GM19463 (cell line): Measurements from ENCODE around the gene SLC15A5.
A peak's percentile ranks its signal among the peaks of the same experiment; 100 is the strongest.

Experiments used
- ATAC-seq: cut with Tn5 transposase; IDR thresholded peaks from one replicate; pipeline ENCODE4 v1.9.1; 2021; ENCODE audit warnings: mild to moderate bottlenecking, moderate library complexity; ENCODE audit not compliant: unreplicated experiment

SLC15A5 gene

DNA sequence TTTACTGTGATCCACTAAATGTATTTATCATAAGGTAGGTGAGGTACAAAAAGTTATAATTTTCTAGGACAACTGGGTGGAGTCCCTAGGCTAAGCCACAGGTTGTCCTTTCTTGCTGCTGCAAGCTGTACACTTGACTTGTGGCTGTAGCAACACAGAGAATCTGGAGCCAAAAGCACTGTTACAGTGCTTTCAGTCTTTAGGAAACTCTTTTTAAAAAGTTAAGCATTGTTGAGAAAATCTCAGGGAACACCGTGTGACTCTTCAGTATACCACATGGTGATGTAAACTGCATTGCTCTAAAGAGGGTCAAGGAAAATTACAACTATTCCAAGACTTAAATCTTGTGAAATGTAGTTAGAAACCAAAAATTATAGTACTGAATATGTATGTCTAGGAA lies 11.4 kb downstream of the SLC15A5 start:
- no peak for ATAC-seq

DNA sequence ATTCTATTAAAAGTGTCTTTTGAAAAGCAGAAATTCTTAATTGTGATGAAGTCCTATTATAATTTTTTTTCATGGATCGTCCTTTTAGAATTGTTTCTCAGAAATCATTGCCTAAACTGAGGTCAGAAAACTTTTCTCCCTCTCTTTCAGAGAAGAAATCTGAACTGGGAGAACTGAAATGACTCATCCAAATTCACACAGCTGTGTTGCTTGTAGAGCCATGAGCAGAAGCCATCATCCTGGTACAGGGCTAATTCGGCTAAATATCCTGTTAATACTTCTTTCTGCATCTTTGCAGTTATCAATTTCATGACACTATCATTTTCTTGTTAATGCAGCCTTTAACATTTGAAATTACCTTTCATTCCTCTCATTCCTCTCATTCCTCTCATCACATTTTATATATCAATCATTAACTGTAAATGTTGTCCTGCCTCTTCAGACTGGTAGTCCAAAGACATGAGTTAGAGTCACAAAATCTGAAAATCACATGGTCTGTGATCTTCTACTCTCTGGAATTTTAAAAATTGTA lies 15.5 kb downstream of the SLC15A5 start:
- ATAC-seq: no peak

DNA sequence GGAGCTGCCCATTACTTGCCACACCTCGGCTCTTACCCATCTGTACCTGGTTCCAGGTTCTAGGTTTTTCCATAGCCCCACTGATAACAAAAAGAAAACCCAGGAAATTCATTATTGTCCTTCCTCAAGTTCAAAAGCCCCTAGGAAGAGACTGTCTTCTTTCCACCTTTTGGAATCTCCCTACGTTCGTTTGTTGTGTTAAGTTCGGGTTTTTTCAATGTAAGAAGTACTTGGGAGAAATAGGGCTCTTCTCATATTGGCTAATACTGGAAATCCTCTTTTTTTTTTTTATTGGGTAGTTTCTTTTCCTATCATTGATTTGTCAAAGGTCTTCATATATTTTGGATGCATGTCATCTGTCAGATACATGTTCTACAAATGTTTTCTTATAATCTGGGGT lies 17.3 kb downstream of the SLC15A5 start:
- no peak for ATAC-seq

DNA sequence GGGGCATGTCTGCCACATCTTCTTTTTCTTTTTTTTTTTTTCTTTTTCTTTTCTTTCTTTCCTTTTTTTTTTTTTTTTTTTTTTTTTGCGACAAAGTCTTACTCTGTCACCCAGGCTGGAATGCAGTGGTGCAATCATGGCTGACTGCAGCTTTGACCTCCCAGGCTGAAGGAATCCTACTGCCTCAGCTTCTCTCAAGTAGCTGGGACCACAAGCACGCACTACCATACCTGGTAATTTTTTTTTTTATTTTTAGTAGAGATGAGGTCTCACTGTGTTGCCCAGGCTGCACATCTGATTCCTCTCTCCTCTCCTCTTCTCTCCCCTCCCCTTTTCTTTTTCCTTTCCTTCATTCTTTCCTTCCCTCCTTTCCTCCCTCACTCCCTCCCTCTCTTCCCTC lies 18.5 kb downstream of the SLC15A5 start:
- no peak for ATAC-seq

DNA sequence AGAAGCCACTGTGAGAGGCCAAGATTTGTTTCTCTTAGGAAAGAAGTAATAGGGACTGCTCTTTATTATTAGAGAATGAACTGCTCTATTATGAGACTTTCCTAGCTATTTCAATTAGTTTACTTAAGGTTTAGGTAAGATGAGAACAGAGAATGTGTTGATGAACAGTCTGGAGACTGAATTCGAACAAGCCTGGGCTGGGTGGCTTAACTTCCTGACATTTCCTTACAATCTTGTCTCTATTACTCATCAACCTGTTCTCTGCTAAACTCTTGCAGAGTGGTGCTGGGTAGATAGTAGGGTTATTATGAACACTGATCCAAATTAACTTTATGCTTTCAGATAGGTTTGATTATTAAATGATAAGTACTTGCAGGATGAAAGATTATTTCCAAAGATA lies 31.2 kb downstream of the SLC15A5 start:
- no peak for ATAC-seq

DNA sequence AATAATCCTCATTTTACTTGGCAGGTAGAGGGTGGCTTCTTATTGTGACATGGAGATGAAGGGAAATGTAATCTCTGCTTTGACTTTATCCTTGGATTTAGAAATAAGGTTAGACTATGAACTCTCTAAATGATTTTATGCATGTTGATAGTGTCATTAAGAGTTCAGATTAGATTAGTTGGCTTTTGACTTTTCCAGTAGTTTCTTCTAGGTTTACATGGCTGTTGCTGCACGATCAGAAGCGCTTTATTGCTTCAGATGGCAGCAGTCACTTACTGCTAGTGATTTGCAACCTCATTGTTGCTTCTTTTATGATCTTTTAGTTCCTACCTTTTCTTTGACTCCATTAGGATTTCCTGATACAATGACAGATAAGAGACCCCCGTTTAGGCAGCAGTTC lies 32.3 kb downstream of the SLC15A5 start:
- ATAC-seq: no peak

DNA sequence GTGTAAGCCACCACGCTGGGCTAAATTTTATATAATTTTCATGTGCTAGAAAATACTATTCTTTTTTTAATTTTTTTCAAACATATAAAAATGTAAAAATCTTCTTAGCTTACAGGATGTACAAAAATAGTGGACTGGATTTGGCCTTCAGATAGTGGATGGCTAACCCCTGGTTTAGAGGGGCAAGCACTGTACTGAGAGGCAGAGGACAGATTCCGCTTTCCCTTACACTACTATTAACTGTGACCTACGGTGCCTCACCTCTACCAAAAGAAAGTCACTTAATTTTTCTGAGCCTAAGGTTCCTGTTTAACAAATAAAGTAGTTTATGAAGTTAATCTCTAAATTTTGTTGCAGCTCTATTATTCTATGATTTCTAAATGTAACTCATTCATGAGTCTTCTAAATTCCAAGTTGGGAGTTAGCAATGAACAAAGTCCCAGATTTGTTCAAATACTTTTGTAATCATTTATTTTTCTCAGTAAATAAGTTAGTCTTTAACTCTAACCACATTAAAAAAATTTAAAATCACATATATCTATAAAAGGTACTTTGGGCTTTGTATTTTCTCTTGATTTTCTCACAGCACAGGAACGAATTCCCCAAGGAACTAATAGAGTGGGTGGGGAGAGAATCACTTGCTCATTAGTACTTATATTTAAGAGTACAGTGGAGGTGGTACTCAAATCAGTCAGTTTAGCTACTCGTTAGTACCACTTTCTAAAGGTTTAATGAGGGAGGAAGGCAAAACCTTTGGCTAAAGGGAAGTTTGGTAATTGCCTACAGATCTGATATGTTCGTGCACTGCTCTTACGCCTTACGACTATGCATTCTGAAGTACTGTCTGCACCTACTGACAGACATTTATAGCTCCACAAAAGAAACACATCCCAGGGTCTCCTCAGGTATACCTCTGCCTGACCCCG lies 33.7 kb downstream of the SLC15A5 start:
- no peak for ATAC-seq

DNA sequence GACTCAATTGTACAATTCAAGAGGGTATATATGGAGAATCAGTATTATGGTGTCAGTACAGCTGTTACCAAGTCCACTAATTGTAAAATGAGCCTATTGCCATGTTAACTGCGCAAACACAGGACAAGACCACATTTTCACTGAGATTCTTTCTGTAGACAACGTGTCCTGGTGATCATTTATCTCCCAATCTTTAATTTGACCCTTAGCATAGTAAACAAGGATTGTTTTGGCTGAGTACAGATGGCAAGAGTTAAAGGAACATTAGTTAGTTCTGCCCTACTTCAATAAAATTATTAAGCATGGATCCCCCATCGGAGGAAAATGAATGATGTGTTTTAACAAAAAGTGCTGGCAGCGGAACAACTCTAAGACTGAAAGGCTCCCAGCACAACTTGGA lies 36.1 kb downstream of the SLC15A5 start:
- no peak for ATAC-seq

DNA sequence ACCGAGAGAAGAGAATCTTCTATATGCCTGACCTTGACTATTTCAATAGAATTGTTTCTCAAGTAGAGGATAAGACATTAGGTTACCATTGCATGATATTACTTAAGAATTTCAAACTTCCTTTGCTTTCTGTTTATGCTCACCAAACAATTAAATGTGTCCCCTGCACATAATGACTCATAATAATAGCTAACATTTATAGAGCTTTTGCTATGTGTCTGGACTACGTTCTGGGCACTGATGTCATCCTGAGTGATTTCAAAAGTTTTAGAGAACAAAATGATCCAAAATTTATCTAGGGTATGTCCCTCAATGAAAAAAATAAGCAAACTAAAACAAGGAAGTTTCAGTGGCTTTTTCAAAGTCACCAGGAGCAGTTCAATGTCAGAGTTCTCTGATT lies 38.8 kb downstream of the SLC15A5 start:
- peak; percentile 41 for ATAC-seq

DNA sequence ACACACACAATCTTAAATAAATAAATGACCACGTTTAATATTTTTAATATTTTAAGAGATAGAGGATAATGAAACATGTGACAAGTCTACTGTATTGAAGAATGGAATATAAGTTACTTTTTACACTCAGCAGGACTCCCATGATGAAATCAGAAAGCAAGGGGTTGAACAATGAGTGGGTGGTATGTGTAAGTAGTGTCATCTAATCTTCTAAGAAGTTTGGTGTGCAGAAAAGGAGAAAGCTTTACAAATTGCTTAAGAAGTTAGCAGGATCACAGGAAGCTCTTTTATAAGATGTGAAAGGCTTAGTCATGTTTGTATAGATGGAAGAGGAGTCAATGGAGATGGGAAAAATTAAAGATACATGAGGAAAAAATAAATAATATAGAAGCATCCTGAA lies 47.8 kb downstream of the SLC15A5 start:
- ATAC-seq: no peak

DNA sequence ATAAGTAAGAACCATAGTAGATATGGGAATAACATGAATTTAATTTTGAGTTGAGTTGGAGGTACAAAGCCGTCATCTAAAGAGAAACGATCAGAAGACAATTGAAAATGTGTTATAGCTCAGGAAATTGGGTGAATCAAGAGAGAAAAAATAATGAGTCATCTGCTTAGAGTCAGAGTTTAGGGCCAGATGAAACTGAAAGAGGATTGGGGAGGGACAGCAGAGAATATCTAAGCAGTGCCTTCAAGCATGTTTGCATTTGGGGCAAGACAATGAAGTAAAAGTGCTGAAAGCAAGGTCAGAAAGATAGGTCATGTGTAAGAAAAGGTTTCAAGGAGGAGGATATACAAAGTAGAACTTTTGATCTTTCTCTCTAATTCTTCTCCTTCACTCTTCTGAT lies 49.4 kb downstream of the SLC15A5 start:
- peak; percentile 67 for ATAC-seq

DNA sequence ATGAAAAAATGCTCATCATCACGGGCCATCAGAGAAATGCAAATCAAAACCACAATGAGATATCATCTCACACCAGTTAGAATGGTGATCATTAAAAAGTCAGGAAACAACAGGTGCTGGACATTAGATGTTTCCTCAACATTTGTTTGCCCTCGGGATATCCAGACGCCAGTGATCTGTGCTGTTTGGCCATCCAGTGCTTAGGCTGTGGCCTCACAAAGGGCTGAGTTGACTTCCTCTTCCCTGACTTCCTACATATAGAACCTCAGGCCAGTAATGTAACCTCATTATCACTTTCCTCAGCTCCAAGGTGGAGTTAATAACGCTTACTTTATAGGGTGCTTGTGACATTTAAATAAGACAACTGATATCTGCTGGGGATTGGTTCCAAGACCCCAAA lies 51.8 kb downstream of the SLC15A5 start:
- no peak for ATAC-seq

DNA sequence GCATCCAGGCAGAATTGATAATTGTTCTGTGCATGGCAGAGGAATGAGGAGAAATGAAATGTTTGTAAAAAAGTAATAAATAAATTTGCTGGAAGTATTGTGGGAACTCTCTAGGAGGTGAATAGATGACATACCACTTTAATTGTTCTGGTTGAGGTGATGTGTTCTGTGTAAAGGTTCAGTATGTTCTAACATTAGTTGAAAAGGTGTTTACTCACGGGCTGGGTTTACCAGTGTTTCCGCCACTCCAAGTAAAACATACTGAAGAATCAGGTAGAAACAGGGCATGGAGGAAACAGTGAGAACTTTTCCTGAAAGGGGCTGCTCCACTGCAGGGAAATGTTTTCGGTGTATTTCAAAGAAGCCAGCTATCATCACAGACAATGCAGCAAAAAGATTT lies 53.3 kb downstream of the SLC15A5 start:
- no peak for ATAC-seq

DNA sequence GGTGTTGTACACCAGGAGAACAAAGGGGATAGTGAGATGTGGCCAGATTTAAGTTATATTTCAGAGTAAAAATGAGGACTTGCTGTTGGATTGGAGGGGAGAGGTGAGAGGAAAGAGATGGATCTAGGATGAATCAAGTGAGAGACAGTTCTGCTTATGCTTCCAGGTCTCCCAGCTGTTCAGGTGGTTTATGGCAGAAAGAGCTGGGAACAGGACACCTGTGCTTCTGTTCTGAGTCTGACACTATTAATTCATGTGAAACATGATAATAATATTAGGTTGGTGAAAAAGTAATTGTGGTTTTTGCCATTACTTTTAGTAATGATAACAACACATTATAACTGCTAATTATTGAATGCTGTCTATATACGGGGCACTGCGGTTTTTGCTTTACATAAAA lies 55.7 kb downstream of the SLC15A5 start:
- no peak for ATAC-seq

DNA sequence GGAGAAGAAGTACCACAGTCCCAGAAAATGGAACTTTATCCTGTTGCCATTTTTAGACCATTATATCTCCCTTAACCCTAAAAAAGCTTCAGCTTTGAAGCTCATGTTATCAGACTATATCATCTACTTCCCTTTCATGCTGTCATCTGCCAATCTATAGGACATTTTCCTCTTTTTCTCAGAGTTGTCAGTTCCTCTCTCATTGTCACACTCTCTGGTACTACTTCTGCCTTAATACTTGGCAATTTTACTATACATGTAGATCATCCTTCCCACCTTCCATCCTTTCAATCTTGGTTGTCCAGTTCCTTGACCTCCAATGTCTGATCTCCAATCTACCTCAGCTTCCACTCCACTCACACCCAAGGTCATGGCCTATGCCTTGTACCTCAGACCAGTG lies 57.4 kb downstream of the SLC15A5 start:
- ATAC-seq: no peak

DNA sequence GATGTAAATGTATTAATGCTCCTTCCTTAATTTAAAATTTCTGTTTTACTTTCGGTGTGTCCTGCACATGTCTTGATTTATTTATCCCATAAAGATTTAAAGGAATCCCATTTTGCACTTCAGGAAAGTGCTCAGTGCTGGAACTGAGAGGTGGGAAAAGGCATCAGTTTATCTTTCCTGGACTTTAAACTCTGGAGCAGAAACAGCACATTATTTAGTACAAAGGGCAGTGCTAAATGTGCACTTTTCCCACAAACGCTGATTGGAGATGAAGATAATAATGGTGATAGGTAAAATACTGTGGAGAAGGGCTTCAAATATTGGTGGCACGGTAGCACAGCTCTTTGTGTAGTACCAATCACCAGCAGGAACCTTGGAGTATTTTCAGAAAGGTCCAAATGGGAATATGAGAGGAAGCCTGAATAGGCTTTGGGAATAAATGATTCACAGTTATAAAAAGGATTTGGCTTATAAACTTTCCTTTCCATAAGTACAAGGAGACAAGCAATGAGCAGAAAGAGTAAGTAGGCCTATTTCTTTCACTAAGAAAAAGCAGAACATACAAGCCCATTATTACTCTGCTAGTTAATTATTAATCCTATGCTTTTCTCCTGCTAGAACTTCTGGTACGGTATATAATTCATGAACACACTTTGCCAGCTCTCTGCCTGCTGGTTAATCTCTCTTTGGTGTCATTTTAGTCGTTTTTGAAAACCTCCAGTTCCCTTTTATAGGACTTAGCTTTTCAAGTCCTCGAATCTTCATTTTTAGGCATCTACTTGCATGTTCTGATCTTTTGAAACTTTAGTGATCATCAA lies 58.3 kb downstream of the SLC15A5 start:
- no peak for ATAC-seq

DNA sequence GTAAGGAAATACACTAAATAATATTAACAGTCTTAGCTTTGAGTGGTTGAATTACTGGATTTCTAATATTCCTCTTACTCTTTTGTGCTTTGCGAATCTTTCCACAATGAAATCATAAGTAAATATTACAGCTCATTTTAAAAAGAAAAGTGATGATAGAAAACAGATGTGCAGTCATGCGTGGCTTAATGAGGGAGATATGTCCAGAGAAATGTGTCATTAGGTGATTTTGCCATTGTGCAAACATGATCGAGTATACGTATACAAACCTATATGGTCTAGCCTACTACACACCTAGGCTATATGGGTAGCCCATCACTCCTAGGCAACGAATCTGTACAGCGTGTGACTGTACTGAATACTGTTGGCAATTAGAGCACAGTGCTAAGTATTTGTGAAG lies 59.3 kb downstream of the SLC15A5 start:
- no peak for ATAC-seq

DNA sequence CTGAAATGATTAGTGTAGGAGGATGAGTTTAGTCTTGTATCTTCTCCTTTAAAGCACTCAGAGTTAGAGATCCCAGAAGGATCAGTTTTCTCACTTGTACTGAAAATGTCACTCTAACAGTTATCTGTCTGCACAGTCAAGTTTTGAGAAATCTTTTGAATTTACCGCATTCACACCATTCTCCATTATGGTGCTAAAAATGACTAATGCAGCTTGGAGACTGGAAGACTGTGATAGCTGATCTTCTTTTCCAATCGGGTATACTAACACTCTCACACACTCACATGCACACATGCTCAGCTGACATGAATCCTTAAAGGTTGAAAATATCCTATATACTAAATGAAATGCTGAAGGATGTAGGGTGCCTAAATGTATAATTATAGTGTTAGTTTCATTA lies 65.8 kb downstream of the SLC15A5 start:
- no peak for ATAC-seq

DNA sequence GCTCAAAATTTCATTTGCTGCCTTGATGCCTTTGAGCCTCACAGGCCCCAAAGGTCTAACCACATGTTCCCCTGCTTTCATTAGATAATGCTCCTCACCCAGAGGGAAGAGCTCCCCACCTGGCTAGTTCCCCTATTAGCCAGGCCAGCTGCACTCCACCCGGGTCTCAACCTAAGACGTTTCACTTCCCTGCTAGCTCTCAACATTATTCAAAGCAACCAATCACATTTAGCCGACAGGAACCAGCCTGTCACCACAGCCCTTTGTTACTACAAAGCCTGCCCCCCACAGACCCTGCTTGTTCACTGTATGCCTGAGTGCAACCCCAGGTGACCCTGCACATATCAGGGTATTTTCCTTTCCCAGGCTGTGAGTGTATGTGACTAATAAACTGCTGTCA lies 78.6 kb downstream of the SLC15A5 start:
- peak; percentile 96 for ATAC-seq

DNA sequence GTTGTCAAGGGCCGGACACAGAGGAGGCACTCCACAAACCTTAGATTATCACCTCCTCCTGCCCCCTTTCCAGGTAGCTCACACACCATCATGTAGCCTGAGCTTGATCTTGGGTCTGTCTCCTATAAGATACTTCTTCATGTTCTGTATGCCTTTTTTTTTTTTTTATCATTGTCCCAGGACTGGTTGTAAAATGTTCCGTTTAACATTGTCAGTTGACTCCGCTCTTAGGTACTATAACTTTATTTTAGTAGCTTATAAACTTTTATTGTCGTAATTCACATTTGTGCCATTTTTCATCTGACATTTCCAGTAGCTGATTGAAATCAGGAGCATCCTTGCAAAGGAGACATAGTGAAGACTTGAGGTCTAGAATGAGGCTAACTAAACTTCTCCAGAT lies 79.9 kb downstream of the SLC15A5 start:
- ATAC-seq: no peak

DNA sequence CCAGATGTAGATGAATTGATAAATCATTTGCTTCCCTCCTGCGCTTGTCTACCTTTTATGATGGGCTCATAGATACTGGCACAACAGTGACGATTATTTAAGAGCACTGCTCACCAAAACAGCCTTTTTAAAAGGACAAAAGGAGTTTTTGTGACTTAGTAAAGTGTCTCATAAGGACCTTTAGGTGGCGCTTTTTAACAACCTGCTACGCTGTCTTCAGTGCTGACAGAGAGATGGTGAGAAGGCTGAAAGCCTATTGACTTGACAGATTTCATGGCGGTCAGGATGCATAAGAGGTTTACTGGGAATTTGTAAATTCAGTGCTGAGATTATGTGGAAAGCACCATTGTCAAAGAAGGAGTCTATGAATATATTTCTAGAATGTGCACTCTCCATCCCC lies 87.6 kb downstream of the SLC15A5 start:
- ATAC-seq: peak; percentile 67

DNA sequence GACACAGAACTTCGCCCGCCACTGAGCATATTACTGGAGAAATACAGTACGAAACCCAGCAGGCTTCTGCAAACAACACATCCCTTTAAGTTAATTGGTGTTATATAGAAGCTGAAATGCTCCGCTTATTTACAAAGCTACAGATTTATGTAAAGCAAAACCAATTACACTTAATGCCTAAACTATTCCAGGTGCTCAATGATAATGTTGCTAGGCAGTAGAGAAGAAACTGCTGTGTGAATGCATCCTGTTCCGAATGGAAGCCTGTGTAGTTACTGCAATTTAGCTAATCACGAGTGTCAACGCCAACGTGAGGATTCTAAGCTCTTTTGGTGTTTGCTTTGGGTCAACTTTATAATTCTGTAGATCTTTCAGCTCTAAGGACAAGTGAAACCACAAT lies 89.8 kb downstream of the SLC15A5 start:
- ATAC-seq: no peak
